Measurements from ENCODE around the gene GDF2.

DNA sequence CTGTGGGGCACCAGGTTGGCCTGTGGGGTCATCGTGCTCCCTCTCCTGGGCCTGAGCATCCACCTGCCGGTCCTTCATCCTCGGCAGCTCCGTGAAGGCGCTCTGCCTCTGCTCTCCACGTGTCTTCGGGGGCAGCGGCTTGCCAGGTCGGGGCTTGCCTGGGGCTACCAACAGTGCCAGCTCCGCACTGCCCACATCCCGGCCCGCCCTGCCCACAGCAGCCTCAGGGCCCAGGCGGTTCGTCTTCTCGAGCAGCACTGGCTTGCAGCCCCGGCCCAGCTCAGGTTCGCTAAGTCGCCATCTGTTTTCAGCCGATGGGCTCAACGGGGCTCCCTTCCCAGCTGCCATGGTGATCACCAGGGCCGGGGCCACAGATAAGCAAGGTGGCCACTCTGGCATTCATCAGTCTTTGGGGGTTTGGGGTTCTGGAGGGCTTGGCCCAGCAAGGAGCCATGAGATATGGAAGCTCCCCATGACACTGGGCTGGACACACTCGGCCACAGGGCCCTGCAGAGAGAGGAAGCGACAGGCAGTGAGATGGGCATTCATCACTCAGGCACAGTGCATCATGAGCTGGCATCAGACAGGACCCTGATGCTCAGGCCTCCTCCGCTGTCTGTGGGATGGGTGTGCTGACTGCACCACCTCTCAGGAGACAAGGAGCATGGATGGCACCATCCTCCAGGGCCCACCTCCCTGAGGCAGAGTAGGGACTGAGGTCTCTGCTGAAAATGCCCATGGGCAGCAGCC lies 46.4 kb downstream of the GDF2 start:
- TF ChIP-seq, protein P1, sequence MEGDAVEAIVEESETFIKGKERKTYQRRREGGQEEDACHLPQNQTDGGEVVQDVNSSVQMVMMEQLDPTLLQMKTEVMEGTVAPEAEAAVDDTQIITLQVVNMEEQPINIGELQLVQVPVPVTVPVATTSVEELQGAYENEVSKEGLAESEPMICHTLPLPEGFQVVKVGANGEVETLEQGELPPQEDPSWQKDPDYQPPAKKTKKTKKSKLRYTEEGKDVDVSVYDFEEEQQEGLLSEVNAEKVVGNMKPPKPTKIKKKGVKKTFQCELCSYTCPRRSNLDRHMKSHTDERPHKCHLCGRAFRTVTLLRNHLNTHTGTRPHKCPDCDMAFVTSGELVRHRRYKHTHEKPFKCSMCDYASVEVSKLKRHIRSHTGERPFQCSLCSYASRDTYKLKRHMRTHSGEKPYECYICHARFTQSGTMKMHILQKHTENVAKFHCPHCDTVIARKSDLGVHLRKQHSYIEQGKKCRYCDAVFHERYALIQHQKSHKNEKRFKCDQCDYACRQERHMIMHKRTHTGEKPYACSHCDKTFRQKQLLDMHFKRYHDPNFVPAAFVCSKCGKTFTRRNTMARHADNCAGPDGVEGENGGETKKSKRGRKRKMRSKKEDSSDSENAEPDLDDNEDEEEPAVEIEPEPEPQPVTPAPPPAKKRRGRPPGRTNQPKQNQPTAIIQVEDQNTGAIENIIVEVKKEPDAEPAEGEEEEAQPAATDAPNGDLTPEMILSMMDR (conservative IDR thresholded peaks at IDR 0.05; ENCODE audit: low read depth in 2 of 2) = no peak
- TF ChIP-seq POLR2AphosphoS5 (IDR thresholded peaks at IDR 0.05; ENCODE audit: low read depth) (no peak), JUNB (IDR thresholded peaks at IDR 0.05; ENCODE audit: unreplicated experiment) (no peak), EZH2 (IDR thresholded peaks at IDR 0.05; ENCODE audit: low read depth, unreplicated experiment) (no peak), STAT1 (IDR thresholded peaks at IDR 0.05; ENCODE audit: unreplicated experiment) (no peak), EZH2phosphoT487 (IDR thresholded peaks at IDR 0.05; ENCODE audit: unreplicated experiment) (no peak)
- TF ChIP-seq, protein P2, sequence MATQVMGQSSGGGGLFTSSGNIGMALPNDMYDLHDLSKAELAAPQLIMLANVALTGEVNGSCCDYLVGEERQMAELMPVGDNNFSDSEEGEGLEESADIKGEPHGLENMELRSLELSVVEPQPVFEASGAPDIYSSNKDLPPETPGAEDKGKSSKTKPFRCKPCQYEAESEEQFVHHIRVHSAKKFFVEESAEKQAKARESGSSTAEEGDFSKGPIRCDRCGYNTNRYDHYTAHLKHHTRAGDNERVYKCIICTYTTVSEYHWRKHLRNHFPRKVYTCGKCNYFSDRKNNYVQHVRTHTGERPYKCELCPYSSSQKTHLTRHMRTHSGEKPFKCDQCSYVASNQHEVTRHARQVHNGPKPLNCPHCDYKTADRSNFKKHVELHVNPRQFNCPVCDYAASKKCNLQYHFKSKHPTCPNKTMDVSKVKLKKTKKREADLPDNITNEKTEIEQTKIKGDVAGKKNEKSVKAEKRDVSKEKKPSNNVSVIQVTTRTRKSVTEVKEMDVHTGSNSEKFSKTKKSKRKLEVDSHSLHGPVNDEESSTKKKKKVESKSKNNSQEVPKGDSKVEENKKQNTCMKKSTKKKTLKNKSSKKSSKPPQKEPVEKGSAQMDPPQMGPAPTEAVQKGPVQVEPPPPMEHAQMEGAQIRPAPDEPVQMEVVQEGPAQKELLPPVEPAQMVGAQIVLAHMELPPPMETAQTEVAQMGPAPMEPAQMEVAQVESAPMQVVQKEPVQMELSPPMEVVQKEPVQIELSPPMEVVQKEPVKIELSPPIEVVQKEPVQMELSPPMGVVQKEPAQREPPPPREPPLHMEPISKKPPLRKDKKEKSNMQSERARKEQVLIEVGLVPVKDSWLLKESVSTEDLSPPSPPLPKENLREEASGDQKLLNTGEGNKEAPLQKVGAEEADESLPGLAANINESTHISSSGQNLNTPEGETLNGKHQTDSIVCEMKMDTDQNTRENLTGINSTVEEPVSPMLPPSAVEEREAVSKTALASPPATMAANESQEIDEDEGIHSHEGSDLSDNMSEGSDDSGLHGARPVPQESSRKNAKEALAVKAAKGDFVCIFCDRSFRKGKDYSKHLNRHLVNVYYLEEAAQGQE (IDR thresholded peaks at IDR 0.05; ENCODE audit: unreplicated experiment) = no peak

All from GM23338 (cell line).